ENCODE results near the gene LRP5. TPM values are rescaled to one million over a fixed set of nuclear protein-coding genes. Genes with fewer than 3 reads are reported as not detected.

LRP5 gene
- total and polyA plus RNA-seq, 9 of the 15 experiments (the other 6 are each of a cell fraction or from before 2014, with no cell fraction given): 0.48 to 44.2 (median 13.5) TPM

DNA sequence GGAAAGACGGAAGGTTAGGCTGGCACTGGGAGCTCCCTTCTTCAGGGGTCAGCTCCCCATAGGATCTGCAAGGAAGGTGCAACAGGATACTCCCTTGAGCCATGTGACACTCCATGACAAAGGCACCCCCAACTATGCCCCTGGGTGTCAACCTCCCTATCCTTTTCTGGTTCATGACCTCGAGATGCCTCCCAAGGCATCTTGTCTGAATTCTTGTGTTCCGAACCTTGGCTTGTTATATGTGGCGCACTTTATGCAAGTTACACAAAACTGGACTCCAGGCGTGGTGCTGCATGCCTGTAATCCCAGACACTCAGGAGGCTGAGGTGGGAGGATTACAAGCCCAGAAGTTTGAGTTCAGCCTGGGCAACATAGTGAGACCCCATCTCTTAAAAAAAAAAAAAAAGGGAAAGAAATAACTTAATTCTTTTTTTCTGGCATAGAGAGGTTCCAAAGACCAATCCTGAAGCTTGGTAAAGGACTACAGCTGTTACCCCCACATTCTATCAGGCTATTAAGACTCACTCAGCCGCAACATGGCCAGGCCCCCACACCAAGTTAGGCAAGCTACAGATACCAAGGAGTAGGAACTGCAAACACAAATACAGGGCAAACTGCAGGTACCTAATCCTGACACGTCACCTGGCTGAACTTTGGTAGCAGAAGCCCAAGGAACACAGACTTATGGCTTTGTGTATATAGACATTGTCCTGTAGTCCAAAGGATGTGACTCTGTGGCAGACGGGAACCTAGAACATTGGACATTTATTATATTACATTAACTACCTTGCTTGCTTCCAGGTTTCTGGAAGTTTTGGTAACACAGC lies 42.0 kb upstream of the LRP5 start (continued):
- TF ChIP-seq, protein P1, sequence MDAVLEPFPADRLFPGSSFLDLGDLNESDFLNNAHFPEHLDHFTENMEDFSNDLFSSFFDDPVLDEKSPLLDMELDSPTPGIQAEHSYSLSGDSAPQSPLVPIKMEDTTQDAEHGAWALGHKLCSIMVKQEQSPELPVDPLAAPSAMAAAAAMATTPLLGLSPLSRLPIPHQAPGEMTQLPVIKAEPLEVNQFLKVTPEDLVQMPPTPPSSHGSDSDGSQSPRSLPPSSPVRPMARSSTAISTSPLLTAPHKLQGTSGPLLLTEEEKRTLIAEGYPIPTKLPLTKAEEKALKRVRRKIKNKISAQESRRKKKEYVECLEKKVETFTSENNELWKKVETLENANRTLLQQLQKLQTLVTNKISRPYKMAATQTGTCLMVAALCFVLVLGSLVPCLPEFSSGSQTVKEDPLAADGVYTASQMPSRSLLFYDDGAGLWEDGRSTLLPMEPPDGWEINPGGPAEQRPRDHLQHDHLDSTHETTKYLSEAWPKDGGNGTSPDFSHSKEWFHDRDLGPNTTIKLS (IDR thresholded peaks at IDR 0.05; ENCODE audit: borderline replicate concordance, low read depth): no peak
- TF ChIP-seq UBTF (IDR thresholded peaks at IDR 0.05; ENCODE audit: borderline replicate concordance in 1 of 2, low read depth in 2 of 2, low read length in 2 of 2) (no peak), TSHZ1 (CRISPR knock-in tag; IDR thresholded peaks at IDR 0.05) (no peak), NFYB (IDR thresholded peaks at IDR 0.05; ENCODE audit: extremely low read depth, insufficient read length) (no peak), NR1H2 (CRISPR knock-in tag; IDR thresholded peaks at IDR 0.05) (no peak), ZBTB40 (IDR thresholded peaks at IDR 0.05) (0 out of 2 replicates have a peak, but pooled peaks have one; percentile 10), ZBTB40 (CRISPR knock-in tag; IDR thresholded peaks at IDR 0.05) (no peak), SMAD3 (CRISPR knock-in tag; conservative IDR thresholded peaks at IDR 0.05) (0 out of 2 replicates have a peak, but pooled peaks have one; percentile 9), DACH1 (IDR thresholded peaks at IDR 0.05; ENCODE audit: partially characterized antibody) (no peak)

Measured in K562 (cell line).